Hepatocyte (in vitro differentiated cells): ENCODE results near the gene GRM8.

Experiments
- CTCF ChIP-seq: fragments of 200-600 bp; sonication (generic); IDR thresholded peaks from 2 replicates; pipeline ENCODE4 v1.5.1; 2016; ENCODE audit warnings: antibody characterized with exemption, mild to moderate bottlenecking; ENCODE audit not compliant: poor library complexity
- EZH2 ChIP-seq: fragments of 200-600 bp; sonication (generic); IDR thresholded peaks from 2 replicates; pipeline ENCODE4 v1.6.1; 2016; ENCODE audit warnings: antibody characterized with exemption, mild to moderate bottlenecking, borderline replicate concordance
- EZH2phosphoT487 ChIP-seq: fragments of 200-600 bp; sonication (generic); IDR thresholded peaks from one replicate; pipeline ENCODE4 v1.6.1; 2018; ENCODE audit warnings: antibody characterized with exemption, mild to moderate bottlenecking, low read depth, moderate library complexity; ENCODE audit not compliant: unreplicated experiment, severe bottlenecking

- TF ChIP-seq CTCF (no peak), EZH2 (no peak), EZH2phosphoT487 (no peak)
Observed at GRCh38 chr7:126718419-126718818, 534.3 kb downstream of the GRM8 start.
